ENCODE data around the gene DHRS7C.

The DHRS7C gene

DNA sequence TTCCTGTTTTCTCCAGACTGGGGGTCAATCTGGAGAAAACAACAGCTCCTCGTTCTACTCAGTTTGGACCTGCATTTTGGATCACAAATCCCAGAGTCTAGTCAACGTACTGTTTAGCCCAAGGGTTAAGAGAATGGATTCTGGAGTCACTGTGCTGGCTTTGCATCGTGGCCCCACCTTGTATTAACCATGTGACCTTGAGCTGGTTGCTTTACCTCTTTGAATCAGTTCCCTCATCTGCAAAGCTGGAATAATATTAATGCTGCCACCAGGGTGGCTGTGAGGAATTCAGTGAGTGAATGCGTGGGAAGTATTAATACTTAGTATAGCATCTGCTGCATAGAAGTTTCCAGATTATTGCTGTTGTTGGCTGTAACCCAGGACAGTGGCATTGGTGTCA lies 11.3 kb upstream of the DHRS7C start:
- ATAC-seq, result no peak

DNA sequence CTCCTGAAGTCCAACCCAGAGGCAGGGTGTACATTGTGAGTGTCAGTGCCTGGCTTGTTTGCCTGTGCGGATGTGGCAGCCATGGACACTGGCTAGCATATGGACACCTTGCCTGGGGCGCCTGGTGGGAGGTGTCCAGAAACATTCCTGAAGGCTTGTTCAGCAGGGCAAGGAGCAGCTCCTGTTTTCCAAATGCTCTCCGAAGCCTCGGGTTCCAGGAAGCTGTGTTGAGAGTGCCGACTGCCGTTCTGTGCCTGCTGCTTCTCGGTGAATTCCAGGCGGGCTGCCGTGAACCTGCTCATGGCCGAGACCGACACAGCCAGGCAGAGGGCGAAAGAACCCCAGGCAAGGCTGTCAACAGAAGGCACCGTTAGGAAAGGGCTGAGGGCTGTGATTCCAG lies 10.9 kb upstream of the DHRS7C start:
- no peak for TF ChIP-seq ZFP30 (CRISPR knock-in tag; IDR thresholded peaks at IDR 0.05)
- TF ChIP-seq ZNF8 (CRISPR knock-in tag; IDR thresholded peaks at IDR 0.05), result no peak
- TF ChIP-seq, protein P1, sequence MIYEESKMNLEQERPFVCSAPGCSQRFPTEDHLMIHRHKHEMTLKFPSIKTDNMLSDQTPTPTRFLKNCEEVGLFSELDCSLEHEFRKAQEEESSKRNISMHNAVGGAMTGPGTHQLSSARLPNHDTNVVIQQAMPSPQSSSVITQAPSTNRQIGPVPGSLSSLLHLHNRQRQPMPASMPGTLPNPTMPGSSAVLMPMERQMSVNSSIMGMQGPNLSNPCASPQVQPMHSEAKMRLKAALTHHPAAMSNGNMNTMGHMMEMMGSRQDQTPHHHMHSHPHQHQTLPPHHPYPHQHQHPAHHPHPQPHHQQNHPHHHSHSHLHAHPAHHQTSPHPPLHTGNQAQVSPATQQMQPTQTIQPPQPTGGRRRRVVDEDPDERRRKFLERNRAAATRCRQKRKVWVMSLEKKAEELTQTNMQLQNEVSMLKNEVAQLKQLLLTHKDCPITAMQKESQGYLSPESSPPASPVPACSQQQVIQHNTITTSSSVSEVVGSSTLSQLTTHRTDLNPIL (CRISPR knock-in tag; IDR thresholded peaks at IDR 0.05; ENCODE audit: low read depth), result no peak

More for the DNA sequence above, 11.3 kb upstream of the DHRS7C start:
- TF ChIP-seq PPARA (CRISPR knock-in tag; IDR thresholded peaks at IDR 0.05; ENCODE audit: borderline replicate concordance) (no peak), ESRRG (CRISPR knock-in tag; IDR thresholded peaks at IDR 0.05) (no peak), BACH2 (CRISPR knock-in tag; IDR thresholded peaks at IDR 0.05; ENCODE audit: borderline replicate concordance) (no peak), ZNF70 (CRISPR knock-in tag; IDR thresholded peaks at IDR 0.05) (no peak), TOX (CRISPR knock-in tag; IDR thresholded peaks at IDR 0.05; ENCODE audit: borderline replicate concordance) (no peak), GLIS3 (CRISPR knock-in tag; IDR thresholded peaks at IDR 0.05) (no peak), ISL1 (CRISPR knock-in tag; IDR thresholded peaks at IDR 0.05) (no peak), ZFP3 (CRISPR knock-in tag; IDR thresholded peaks at IDR 0.05) (no peak), ZNF8 (CRISPR knock-in tag; IDR thresholded peaks at IDR 0.05) (no peak), ZC3H10 (CRISPR knock-in tag; IDR thresholded peaks at IDR 0.05) (no peak), CSRNP3 (CRISPR knock-in tag; IDR thresholded peaks at IDR 0.05) (no peak), TCF4 (CRISPR knock-in tag; IDR thresholded peaks at IDR 0.05; ENCODE audit: borderline replicate concordance) (no peak), OSR1 (CRISPR knock-in tag; IDR thresholded peaks at IDR 0.05) (no peak), PATZ1 (CRISPR knock-in tag; IDR thresholded peaks at IDR 0.05; ENCODE audit: borderline replicate concordance) (no peak)

GRCh38 chr17:9801505-9801904 lies 10.1 kb upstream of the DHRS7C start:
- no peak for ATAC-seq
- TF ChIP-seq ZNF70 (CRISPR knock-in tag; IDR thresholded peaks at IDR 0.05) (no peak), POU6F1 (CRISPR knock-in tag; IDR thresholded peaks at IDR 0.05; ENCODE audit: borderline replicate concordance, low read depth) (no peak), ZNF8 (CRISPR knock-in tag; IDR thresholded peaks at IDR 0.05) (no peak), ISL1 (CRISPR knock-in tag; IDR thresholded peaks at IDR 0.05) (no peak), ARNTL (CRISPR knock-in tag; IDR thresholded peaks at IDR 0.05; ENCODE audit: borderline replicate concordance, low read depth) (no peak), TOX (CRISPR knock-in tag; IDR thresholded peaks at IDR 0.05; ENCODE audit: borderline replicate concordance) (no peak), PATZ1 (CRISPR knock-in tag; IDR thresholded peaks at IDR 0.05; ENCODE audit: borderline replicate concordance) (no peak), OSR1 (CRISPR knock-in tag; IDR thresholded peaks at IDR 0.05) (no peak), ZFP3 (CRISPR knock-in tag; IDR thresholded peaks at IDR 0.05) (no peak), SNAI2 (CRISPR knock-in tag; IDR thresholded peaks at IDR 0.05) (no peak), PPARA (CRISPR knock-in tag; IDR thresholded peaks at IDR 0.05; ENCODE audit: borderline replicate concordance) (no peak), RARB (CRISPR knock-in tag; IDR thresholded peaks at IDR 0.05) (no peak), TCF4 (CRISPR knock-in tag; IDR thresholded peaks at IDR 0.05; ENCODE audit: borderline replicate concordance) (no peak), ESRRG (CRISPR knock-in tag; IDR thresholded peaks at IDR 0.05) (no peak), ZNF565 (CRISPR knock-in tag; conservative IDR thresholded peaks at IDR 0.05; ENCODE audit: low read depth) (no peak)
- TF ChIP-seq, protein P1 (CRISPR knock-in tag; IDR thresholded peaks at IDR 0.05; ENCODE audit: low read depth), result no peak

More for the DNA sequence above, 10.9 kb upstream of the DHRS7C start:
- no peak for ATAC-seq

Measured in SK-N-SH treated with all-trans-retinoic acid at 6 μM for 48 hours (cell line).